SH-SY5Y (cell line): ENCODE measurements around the gene CSF1.

Experiments
- GATA2 ChIP-seq: IDR thresholded peaks from 2 replicates; pipeline ENCODE4 v1.6.1; 2011; ENCODE audit warnings: mild to moderate bottlenecking, low read depth, low read length
- GATA3 ChIP-seq: IDR thresholded peaks from 2 replicates; pipeline ENCODE4 v1.6.1; 2011; ENCODE audit warnings: low read depth, mild to moderate bottlenecking, low read length, moderate library complexity

GRCh38 chr1:109874445-109874844, 36.2 kb upstream of the CSF1 start:
- TF ChIP-seq GATA2: no peak
- no peak for TF ChIP-seq GATA3
